Left lung (tissue), 10 donors: ENCODE data around the gene DNAJC8. TPM values are rescaled to one million over a fixed set of nuclear protein-coding genes. Genes with fewer than 3 reads are reported as not detected.
A peak's percentile ranks its signal among the peaks of the same experiment; 100 is the strongest.

Source experiments
- ATAC-seq: fragments of 200-7000 bp; cut with Tn5 transposase; one replicate; pipeline ENCODE4 v1.9.1; 2020; ENCODE audit warnings: moderate library complexity
- DNase-seq, 4 donors: peaks; one replicate each; pipeline ENCODE4 v3.0.0-alpha.2; 2013 to 2020
- H3K27ac ChIP-seq, 2 donors: fragments of 200-600 bp; sonication (generic) in 1 of 2; one replicate each; pipeline versions ENCODE4 v1.5.0 to v1.8.0; 2020 to 2021
- H3K27me3 ChIP-seq, 2 donors: fragments of 200-600 bp; sonication (generic) in 1 of 2; one replicate each; pipeline versions ENCODE4 v1.5.0 to v1.8.0; 2020 to 2021
- H3K36me3 ChIP-seq, 2 donors: fragments of 200-600 bp; sonication (generic) in 1 of 2; one replicate each; pipeline versions ENCODE4 v1.5.0 to v1.8.0; 2020 to 2021
- H3K4me1 ChIP-seq, 2 donors: fragments of 200-600 bp; one replicate each; pipeline ENCODE4 v1.8.0; 2021
- H3K4me3 ChIP-seq, 2 donors: fragments of 200-600 bp; sonication (generic) in 1 of 2; one replicate each; pipeline versions ENCODE4 v1.5.0 to v1.8.0; 2020 to 2021; ENCODE audit warnings: mild to moderate bottlenecking in 1 of 2
- H3K9me3 ChIP-seq, 2 donors: fragments of 200-600 bp; sonication (generic) in 1 of 2; one replicate each; pipeline versions ENCODE4 v1.5.0 to v1.8.0; 2020 to 2021
- intact Hi-C, 2 donors: fragments of 100-400 bp; cut with DNase I; formaldehyde crosslinking; loops; one replicate each; pipeline versions ENCODE4 v1.11.2 to v1.14.2; 2022
- polyA plus RNA-seq, 6 donors: library from polyadenylated mRNA; unstranded; fragments of 120-200 nt; gene quantifications; one replicate each; pipeline ENCODE4 v1.2.1, GENCODE V29; 2013; ENCODE audit not compliant: insufficient read length in 6 of 6
- total RNA-seq, 2 donors: library from RNA; stranded (reverse); fragmentation: NEBNext Ultra II Directional; extraction: Animal tissue kit (Norgen Biotek cat#: 25700); gene quantifications; one replicate each; pipeline ENCODE4 v1.2.1, GENCODE V29; 2021
- TF ChIP-seq, protein P1 (sequence below), 2 donors: fragments of 200-600 bp; sonication (generic) in 1 of 2; IDR thresholded peaks; one replicate each; pipeline versions ENCODE4 v1.5.0 to v1.8.0; 2021; ENCODE audit warnings: antibody characterized with exemption in 2 of 2
- donor health status: DM: no; HTN: yes; CAD: no.
- donor health status: DM: no; HTN: no; CAD: no.

The DNAJC8 gene
- total and polyA plus RNA-seq, 8 donors: 65.2 to 151 (median 135) TPM

DNA sequence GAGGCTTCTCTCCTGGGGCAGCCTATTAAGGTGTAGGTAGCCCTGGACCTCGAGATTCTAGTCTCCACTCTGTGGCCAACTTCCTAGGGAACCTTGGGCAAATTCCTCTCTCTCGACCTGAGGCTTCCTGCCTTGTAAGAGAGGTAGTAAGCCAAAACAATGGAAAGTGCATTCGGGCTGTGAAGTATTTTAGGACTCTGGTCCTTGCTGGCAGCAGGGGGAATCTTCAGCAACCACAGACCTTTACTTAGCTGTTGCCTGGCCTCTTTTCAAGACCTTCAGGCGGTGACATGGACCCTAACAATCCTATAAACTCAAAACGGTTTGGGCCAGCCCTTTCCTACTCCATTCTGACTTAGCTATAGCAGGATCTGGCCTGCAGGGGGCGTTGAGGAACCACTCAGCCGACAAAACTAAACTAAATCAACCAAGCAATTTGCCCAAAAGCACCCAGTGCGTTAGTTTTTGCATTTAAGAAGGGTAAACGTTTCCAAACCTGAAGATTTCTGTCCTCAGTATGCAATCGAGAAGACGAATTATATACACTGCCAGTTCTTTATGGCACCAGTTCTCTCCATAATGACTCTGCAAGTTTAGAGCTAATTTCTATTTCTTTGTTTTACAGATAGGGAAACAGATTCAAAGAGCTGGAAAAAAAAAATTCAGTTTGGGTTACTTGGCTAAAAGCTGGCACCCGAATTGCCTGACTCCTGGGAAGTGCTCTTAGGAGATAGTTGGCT lies 15.6 kb upstream of the DNAJC8 start:
- Histone ChIP-seq H3K9me3 (no peaks in the 10 kb centered on the region), H3K27me3 (no peaks in the 10 kb centered on the region), H3K27ac (peak overlapping the region; percentile 91 to 92), H3K4me1 (peaks cover 15 to 74% of the 10 kb centered on the region in 2 donors), H3K4me3 (no peak overlapping the region), H3K36me3 (no peaks in the 10 kb centered on the region)
- ATAC-seq (peak; percentile 67), DNase-seq (peak; percentile 63 to 82 (median 82))
- TF ChIP-seq, protein P1, sequence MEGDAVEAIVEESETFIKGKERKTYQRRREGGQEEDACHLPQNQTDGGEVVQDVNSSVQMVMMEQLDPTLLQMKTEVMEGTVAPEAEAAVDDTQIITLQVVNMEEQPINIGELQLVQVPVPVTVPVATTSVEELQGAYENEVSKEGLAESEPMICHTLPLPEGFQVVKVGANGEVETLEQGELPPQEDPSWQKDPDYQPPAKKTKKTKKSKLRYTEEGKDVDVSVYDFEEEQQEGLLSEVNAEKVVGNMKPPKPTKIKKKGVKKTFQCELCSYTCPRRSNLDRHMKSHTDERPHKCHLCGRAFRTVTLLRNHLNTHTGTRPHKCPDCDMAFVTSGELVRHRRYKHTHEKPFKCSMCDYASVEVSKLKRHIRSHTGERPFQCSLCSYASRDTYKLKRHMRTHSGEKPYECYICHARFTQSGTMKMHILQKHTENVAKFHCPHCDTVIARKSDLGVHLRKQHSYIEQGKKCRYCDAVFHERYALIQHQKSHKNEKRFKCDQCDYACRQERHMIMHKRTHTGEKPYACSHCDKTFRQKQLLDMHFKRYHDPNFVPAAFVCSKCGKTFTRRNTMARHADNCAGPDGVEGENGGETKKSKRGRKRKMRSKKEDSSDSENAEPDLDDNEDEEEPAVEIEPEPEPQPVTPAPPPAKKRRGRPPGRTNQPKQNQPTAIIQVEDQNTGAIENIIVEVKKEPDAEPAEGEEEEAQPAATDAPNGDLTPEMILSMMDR (IDR thresholded peaks at IDR 0.05): peak; percentile 82 to 91
- intact Hi-C loops: no loop called here

DNA sequence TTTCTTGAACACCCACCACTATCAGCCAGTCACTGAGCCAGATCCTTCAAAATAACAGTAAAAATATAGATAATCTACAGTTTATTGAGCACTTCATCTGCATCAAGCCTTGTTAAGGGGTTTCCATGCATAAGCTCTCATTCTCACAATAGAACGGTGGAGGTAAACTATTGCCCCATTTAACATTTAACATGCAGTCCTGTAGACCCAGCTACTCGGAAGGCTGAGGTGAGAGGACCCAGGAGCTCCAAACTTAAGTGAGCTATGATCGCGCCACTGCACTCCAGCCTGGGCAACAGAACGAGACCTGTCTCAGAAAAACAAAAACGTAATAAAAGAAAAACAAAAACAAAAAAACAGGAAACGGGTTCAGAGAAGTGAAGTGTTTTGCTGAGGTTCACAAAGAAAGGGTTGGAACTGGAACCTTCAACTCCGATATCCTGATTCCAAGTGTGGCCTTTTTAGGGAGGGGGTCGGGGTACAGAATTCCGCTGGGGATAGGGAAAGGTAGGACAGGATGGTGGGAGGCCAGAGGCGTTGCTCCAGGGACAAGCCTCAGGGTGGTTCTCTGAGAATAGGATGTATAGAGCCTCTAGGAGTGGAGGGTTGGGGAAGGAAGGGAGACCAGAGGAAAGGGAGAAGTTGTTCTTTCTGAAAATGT lies 14.9 kb upstream of the DNAJC8 start:
- DNase-seq: no peak
- no peaks in the 10 kb centered on the region for H3K27me3 ChIP-seq
- H3K27ac ChIP-seq: peak overlapping the region; percentile 91 to 92
- ATAC-seq: no peak
- H3K4me1 ChIP-seq: peaks cover 15 to 76% of the 10 kb centered on the region in 2 donors
- H3K36me3 ChIP-seq: no peaks in the 10 kb centered on the region
- H3K9me3 ChIP-seq: no peaks in the 10 kb centered on the region
- TF ChIP-seq, protein P1 (IDR thresholded peaks at IDR 0.05): no peak
- intact Hi-C loops: no loop called here
- peak overlapping the region in 1 of 2 donors; percentile 62 for H3K4me3 ChIP-seq

DNA sequence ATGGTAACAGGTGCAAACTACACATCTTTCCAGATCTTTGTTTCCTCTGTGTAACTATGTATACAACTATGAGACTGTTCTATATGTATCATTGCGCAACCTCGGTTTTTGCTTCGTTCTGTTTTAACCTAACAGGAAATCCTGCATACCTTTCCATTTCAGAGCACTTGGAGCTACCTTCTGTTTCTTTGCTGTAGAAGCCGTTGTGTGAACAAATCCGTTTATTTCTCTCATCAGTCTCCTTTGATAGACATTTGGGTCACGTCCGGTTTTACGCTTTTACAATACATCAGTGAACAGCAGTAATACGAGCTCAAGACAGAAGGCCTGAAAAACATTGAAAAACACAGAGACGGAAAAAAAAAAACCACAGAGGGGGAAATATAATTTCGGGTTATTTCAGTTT lies 13.6 kb upstream of the DNAJC8 start:
- Histone ChIP-seq H3K4me3 (peak overlapping the region; percentile 52 to 62), H3K36me3 (no peaks in the 10 kb centered on the region), H3K27me3 (no peaks in the 10 kb centered on the region), H3K27ac (peak overlapping the region; percentile 91 to 92), H3K9me3 (no peaks in the 10 kb centered on the region), H3K4me1 (peaks cover 15 to 75% of the 10 kb centered on the region in 2 donors)
- peak in 1 of 4 donors; percentile 45 for DNase-seq
- TF ChIP-seq, protein P1 (IDR thresholded peaks at IDR 0.05): no peak
- intact Hi-C loops: no loop called here
- peak; percentile 21 for ATAC-seq

- intact Hi-C loops: no loop called here
- ATAC-seq (no peak), DNase-seq (no peak)
- no peaks in the 10 kb centered on the region for H3K27me3 ChIP-seq
- H3K9me3 ChIP-seq: no peaks in the 10 kb centered on the region
- no peaks in the 10 kb centered on the region for H3K36me3 ChIP-seq
- TF ChIP-seq, protein P1 (IDR thresholded peaks at IDR 0.05): no peak
- no peak overlapping the region for H3K4me3 ChIP-seq
- H3K27ac ChIP-seq: peak overlapping the region in 1 of 2 donors; percentile 72
- H3K4me1 ChIP-seq: peaks cover 15 to 58% of the 10 kb centered on the region in 2 donors
Measured at GRCh38 chr1:28244549-28245251, 11.9 kb upstream of the DNAJC8 start.
